AG10803 (cell line): ENCODE results near the gene CLSTN1.
"Not testable (repeated sequence)": the region's sequence is repeated elsewhere in the genome, so short reads cannot be mapped to it uniquely, and the experiment has no call there.

ENCODE experiments used
- DNase-seq: peaks from one replicate; pipeline ENCODE4 v3.0.0; 2010; ENCODE audit warnings: low read depth
- H3K4me3 ChIP-seq: 2 replicates; pipeline ENCODE4 v1.5.1; 2011; ENCODE audit warnings: mild to moderate bottlenecking, low read length, control low read depth
- CTCF ChIP-seq: conservative IDR thresholded peaks from 2 replicates; pipeline ENCODE4 v1.5.1; 2011; ENCODE audit warnings: mild to moderate bottlenecking, low read length, control low read depth, inconsistent platforms

The CLSTN1 gene

GRCh38 chr1:9753121-9753531 lies 70.6 kb downstream of the CLSTN1 start:
- TF ChIP-seq CTCF = no peak
- peak; percentile 84 for DNase-seq

GRCh38 chr1:9751971-9752370 lies 71.8 kb downstream of the CLSTN1 start:
- no peak for TF ChIP-seq CTCF
- no peak overlapping the region for H3K4me3 ChIP-seq
- no peak for DNase-seq

More at GRCh38 chr1:9753121-9753531, 70.6 kb downstream of the CLSTN1 start:
- no peak overlapping the region for H3K4me3 ChIP-seq

GRCh38 chr1:9749361-9749760 lies 74.4 kb downstream of the CLSTN1 start:
- no peak for TF ChIP-seq CTCF
- no peak overlapping the region for H3K4me3 ChIP-seq
- DNase-seq = no peak

GRCh38 chr1:9748391-9748790 lies 75.4 kb downstream of the CLSTN1 start:
- not testable (repeated sequence) for DNase-seq, H3K4me3 ChIP-seq

GRCh38 chr1:9746651-9747050 lies 77.1 kb downstream of the CLSTN1 start:
- no peak for DNase-seq
- no peak for TF ChIP-seq CTCF
- H3K4me3 ChIP-seq = no peak overlapping the region

- DNase-seq = peak; percentile 46
- no peak overlapping the region for H3K4me3 ChIP-seq
- TF ChIP-seq CTCF = no peak
Measured at GRCh38 chr1:9746211-9746610, 77.6 kb downstream of the CLSTN1 start.

GRCh38 chr1:9744106-9744799 lies 79.5 kb downstream of the CLSTN1 start:
- no peak for TF ChIP-seq CTCF
- DNase-seq = no peak
- no peak overlapping the region for H3K4me3 ChIP-seq

- no peak for TF ChIP-seq CTCF
- DNase-seq = no peak
- H3K4me3 ChIP-seq = no peak overlapping the region
Measured at GRCh38 chr1:9737671-9738070, 86.1 kb downstream of the CLSTN1 start.
